ENCODE measurements around the gene VSIG2. TPM values are rescaled to one million over a fixed set of nuclear protein-coding genes. Genes with fewer than 3 reads are reported as not detected.

Gene VSIG2
- total and polyA plus RNA-seq, 2 experiments from 2014 or later = not detected

DNA sequence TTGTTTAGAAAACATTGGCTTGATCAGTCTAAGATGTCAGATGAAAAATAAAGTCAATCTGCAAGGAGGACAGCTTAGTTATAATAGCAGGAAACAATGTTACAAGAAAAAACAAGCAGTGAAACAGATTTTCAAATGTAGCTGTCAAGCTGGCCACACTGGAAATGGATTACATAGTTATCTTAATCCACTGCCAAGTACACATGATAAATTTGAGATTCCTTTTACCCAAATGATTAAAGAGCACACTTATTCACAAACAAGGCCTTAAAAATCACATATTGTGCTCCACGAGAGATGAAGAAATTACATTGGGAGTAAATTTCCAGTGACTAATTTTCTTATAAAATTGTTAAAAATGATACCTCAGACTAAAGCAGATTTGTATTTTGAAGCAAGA lies 27.5 kb upstream of the VSIG2 start:
- Histone ChIP-seq H3K36me3 (ENCODE audit: insufficient read depth) (no peaks in the 10 kb centered on the region; the same call in 1 of the 2 replicates), H3K27ac (ENCODE audit: low read depth) (no peak overlapping the region), H3K4me1 (ENCODE audit: insufficient read depth) (no peaks in the 10 kb centered on the region), H3F3A (replicated peaks; ENCODE audit: low read depth) (no peaks in the 10 kb centered on the region), H3K79me2 (replicated peaks; ENCODE audit: insufficient read depth) (peaks cover 72% of the 10 kb centered on the region), H4K20me1 (replicated peaks; ENCODE audit: insufficient read depth) (peaks cover 5% of the 10 kb centered on the region), H3K4me2 (no peak overlapping the region), H3K27me3 (ENCODE audit: insufficient read depth) (no peaks in the 10 kb centered on the region), H3K4me3 (no peak overlapping the region), H3K9me2 (ENCODE audit: insufficient read depth) (no peaks in the 10 kb centered on the region), H2AFZ (no peak overlapping the region)
- H3K4me1 Mint-ChIP-seq = peaks cover 9% of the 10 kb centered on the region; the same call in 2 of the 3 replicates
- no peaks in the 10 kb centered on the region for H3K27me3 Mint-ChIP-seq (ENCODE audit: insufficient read depth, low read depth, poor library complexity)
- H3K36me3 Mint-ChIP-seq (ENCODE audit: low read depth) = peaks cover 7% of the 10 kb centered on the region; the same call in 2 of the 3 replicates
- ATAC-seq (no peak), DNase-seq (ENCODE audit: low spot score) (no peak)
- TF ChIP-seq ZNF331 (CRISPR knock-in tag; IDR thresholded peaks at IDR 0.05; ENCODE audit: low read depth) (no peak), JUNB (IDR thresholded peaks at IDR 0.05; ENCODE audit: unreplicated experiment) (no peak), ZNF114 (CRISPR knock-in tag; IDR thresholded peaks at IDR 0.05) (no peak), NANOG (IDR thresholded peaks at IDR 0.05; ENCODE audit: borderline replicate concordance) (no peak), STAT1 (IDR thresholded peaks at IDR 0.05; ENCODE audit: unreplicated experiment) (no peak), POLR2AphosphoS5 (IDR thresholded peaks at IDR 0.05; ENCODE audit: low read depth) (no peak), EZH2phosphoT487 (IDR thresholded peaks at IDR 0.05; ENCODE audit: unreplicated experiment) (no peak)
- TF ChIP-seq, protein P1, sequence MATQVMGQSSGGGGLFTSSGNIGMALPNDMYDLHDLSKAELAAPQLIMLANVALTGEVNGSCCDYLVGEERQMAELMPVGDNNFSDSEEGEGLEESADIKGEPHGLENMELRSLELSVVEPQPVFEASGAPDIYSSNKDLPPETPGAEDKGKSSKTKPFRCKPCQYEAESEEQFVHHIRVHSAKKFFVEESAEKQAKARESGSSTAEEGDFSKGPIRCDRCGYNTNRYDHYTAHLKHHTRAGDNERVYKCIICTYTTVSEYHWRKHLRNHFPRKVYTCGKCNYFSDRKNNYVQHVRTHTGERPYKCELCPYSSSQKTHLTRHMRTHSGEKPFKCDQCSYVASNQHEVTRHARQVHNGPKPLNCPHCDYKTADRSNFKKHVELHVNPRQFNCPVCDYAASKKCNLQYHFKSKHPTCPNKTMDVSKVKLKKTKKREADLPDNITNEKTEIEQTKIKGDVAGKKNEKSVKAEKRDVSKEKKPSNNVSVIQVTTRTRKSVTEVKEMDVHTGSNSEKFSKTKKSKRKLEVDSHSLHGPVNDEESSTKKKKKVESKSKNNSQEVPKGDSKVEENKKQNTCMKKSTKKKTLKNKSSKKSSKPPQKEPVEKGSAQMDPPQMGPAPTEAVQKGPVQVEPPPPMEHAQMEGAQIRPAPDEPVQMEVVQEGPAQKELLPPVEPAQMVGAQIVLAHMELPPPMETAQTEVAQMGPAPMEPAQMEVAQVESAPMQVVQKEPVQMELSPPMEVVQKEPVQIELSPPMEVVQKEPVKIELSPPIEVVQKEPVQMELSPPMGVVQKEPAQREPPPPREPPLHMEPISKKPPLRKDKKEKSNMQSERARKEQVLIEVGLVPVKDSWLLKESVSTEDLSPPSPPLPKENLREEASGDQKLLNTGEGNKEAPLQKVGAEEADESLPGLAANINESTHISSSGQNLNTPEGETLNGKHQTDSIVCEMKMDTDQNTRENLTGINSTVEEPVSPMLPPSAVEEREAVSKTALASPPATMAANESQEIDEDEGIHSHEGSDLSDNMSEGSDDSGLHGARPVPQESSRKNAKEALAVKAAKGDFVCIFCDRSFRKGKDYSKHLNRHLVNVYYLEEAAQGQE (IDR thresholded peaks at IDR 0.05; ENCODE audit: unreplicated experiment) = no peak
- TF ChIP-seq, protein P2, sequence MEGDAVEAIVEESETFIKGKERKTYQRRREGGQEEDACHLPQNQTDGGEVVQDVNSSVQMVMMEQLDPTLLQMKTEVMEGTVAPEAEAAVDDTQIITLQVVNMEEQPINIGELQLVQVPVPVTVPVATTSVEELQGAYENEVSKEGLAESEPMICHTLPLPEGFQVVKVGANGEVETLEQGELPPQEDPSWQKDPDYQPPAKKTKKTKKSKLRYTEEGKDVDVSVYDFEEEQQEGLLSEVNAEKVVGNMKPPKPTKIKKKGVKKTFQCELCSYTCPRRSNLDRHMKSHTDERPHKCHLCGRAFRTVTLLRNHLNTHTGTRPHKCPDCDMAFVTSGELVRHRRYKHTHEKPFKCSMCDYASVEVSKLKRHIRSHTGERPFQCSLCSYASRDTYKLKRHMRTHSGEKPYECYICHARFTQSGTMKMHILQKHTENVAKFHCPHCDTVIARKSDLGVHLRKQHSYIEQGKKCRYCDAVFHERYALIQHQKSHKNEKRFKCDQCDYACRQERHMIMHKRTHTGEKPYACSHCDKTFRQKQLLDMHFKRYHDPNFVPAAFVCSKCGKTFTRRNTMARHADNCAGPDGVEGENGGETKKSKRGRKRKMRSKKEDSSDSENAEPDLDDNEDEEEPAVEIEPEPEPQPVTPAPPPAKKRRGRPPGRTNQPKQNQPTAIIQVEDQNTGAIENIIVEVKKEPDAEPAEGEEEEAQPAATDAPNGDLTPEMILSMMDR (conservative IDR thresholded peaks at IDR 0.05; ENCODE audit: low read depth in 2 of 2) = no peak
- TF ChIP-seq, protein P3, sequence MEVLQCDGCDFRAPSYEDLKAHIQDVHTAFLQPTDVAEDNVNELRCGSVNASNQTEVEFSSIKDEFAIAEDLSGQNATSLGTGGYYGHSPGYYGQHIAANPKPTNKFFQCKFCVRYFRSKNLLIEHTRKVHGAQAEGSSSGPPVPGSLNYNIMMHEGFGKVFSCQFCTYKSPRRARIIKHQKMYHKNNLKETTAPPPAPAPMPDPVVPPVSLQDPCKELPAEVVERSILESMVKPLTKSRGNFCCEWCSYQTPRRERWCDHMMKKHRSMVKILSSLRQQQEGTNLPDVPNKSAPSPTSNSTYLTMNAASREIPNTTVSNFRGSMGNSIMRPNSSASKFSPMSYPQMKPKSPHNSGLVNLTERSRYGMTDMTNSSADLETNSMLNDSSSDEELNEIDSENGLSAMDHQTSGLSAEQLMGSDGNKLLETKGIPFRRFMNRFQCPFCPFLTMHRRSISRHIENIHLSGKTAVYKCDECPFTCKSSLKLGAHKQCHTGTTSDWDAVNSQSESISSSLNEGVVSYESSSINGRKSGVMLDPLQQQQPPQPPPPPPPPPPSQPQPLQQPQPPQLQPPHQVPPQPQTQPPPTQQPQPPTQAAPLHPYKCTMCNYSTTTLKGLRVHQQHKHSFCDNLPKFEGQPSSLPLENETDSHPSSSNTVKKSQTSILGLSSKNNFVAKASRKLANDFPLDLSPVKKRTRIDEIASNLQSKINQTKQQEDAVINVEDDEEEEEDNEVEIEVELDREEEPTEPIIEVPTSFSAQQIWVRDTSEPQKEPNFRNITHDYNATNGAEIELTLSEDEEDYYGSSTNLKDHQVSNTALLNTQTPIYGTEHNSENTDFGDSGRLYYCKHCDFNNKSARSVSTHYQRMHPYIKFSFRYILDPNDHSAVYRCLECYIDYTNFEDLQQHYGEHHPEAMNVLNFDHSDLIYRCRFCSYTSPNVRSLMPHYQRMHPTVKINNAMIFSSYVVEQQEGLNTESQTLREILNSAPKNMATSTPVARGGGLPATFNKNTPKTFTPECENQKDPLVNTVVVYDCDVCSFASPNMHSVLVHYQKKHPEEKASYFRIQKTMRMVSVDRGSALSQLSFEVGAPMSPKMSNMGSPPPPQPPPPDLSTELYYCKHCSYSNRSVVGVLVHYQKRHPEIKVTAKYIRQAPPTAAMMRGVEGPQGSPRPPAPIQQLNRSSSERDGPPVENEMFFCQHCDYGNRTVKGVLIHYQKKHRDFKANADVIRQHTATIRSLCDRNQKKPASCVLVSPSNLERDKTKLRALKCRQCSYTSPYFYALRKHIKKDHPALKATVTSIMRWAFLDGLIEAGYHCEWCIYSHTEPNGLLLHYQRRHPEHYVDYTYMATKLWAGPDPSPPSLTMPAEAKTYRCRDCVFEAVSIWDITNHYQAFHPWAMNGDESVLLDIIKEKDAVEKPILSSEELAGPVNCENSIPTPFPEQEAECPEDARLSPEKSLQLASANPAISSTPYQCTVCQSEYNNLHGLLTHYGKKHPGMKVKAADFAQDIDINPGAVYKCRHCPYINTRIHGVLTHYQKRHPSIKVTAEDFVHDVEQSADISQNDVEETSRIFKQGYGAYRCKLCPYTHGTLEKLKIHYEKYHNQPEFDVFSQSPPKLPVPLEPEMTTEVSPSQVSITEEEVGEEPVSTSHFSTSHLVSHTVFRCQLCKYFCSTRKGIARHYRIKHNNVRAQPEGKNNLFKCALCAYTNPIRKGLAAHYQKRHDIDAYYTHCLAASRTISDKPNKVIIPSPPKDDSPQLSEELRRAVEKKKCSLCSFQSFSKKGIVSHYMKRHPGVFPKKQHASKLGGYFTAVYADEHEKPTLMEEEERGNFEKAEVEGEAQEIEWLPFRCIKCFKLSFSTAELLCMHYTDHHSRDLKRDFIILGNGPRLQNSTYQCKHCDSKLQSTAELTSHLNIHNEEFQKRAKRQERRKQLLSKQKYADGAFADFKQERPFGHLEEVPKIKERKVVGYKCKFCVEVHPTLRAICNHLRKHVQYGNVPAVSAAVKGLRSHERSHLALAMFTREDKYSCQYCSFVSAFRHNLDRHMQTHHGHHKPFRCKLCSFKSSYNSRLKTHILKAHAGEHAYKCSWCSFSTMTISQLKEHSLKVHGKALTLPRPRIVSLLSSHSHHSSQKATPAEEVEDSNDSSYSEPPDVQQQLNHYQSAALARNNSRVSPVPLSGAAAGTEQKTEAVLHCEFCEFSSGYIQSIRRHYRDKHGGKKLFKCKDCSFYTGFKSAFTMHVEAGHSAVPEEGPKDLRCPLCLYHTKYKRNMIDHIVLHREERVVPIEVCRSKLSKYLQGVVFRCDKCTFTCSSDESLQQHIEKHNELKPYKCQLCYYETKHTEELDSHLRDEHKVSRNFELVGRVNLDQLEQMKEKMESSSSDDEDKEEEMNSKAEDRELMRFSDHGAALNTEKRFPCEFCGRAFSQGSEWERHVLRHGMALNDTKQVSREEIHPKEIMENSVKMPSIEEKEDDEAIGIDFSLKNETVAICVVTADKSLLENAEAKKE (CRISPR knock-in tag; IDR thresholded peaks at IDR 0.05) = no peak
- H3K9me3 Mint-ChIP-seq = no peaks in the 10 kb centered on the region
- no peak overlapping the region for H3K4me3 Mint-ChIP-seq
- H3K27ac Mint-ChIP-seq = no peak overlapping the region

All from GM23338 (cell line).